ENCODE measurements around the gene GALNT7. TPM values are rescaled to one million over a fixed set of nuclear protein-coding genes. Genes with fewer than 3 reads are reported as not detected.
"Not testable (repeated sequence)": the region's sequence is repeated elsewhere in the genome, so short reads cannot be mapped to it uniquely, and the experiment has no call there.

Gene GALNT7
- total RNA-seq, 1 experiment from 2014 or later, result 22.1 TPM

DNA sequence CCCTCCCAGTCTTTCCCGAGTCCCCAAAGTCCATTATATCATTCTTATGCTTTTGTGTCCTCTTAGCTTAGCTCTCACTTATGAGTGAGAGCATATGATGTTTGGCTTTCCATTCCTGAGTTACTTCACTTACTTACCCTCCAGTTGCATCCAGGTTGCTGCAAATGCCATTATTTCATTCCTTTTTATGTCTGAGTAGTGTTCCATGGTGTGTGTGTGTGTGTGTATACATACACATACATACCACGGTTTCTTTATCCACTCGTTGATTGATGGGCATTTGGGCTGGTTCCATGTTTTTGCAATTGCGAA lies 50.5 kb downstream of the GALNT7 start:
- in situ Hi-C loops (cut with HindIII; ENCODE audit: low sequenced_read_pairs), result not testable (repeated sequence)

DNA sequence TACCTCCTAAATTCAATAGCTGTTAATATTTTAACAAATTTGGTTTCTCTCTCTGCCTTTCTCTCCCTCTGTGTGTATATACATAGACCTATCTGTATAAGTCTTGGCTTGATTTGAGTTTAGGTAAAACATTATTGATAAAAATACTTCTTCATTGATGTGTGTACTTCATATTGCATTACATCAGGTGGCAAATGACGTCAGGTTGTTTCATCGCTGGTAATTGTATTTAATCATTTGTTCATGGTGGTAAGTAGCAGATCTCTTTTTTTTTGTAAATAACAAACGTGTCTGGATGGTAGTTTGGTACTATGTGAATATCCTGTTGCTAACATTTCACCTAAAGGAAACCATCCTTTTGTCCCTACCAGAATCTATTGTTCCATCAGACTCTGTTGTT lies 55.1 kb downstream of the GALNT7 start:
- in situ Hi-C loops (cut with HindIII; ENCODE audit: low sequenced_read_pairs), result no loop called here
- DNase-seq (ENCODE audit: low spot score), result no peak

More for the DNA sequence above, 50.5 kb downstream of the GALNT7 start:
- not testable (repeated sequence) for DNase-seq (ENCODE audit: low spot score)

DNA sequence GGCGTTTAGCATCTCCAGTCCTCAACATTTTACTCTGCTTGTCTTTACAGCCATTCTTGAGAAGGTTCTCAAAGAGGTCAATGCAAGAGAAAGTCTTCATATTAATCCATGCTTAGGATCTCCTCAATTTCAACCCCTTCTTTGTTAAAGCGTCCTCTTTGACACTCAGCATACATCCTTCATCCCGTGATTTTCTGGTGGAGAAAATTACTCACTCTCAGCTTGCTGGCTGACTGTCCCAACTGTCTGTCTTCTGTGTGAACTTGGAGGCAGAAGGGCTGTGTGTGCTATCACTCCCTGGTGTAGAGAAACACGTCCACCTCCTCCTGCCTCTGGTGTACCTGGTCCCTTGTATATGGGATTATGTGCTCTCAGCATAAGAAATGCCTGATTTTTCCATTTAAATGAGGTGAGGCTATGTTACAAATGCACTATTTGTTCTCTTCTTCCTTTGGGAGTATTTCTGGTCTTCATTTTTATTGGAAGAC lies 57.8 kb downstream of the GALNT7 start:
- in situ Hi-C loops (cut with HindIII; ENCODE audit: low sequenced_read_pairs), result no loop called here
- DNase-seq (ENCODE audit: low spot score), result no peak

DNA sequence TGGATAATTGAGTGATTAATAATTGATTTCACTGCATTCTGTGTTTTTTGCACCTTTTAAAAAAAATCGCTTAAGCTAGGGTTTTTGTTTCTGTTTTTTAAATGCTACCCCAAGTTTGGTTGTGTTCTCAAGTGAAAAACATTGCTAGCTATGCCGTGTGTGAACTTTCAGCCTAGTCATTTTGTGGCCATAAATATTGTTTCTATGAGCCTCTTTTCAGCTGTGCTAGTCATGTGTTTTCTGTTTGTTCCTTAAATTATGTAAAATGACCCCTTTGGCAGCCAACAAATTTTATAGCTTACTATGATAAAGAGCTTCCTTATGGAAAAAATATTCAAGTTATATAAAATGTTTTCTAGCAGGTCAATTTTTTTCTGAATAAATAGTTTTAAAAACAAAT lies 59.1 kb downstream of the GALNT7 start:
- no peak for DNase-seq (ENCODE audit: low spot score)
- in situ Hi-C loops (cut with HindIII; ENCODE audit: low sequenced_read_pairs), result no loop called here

DNA sequence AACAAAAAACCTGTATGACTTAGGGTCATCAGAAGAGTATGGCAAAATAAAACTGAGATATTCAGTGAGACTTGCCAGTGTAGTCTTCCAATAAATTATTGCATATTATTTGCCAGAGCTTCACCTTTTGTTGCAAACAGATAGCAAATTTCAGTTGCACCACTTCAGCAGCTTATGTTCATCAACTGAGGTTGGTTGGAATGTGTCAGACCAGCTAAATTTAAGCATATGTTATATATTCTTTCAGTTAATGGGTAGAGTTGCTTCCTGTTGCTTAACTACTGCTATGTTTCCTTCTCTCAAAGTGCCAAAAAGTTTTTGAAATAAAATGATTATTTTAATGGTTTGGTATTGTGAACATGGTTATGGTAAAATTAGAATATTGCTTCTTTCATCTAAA lies 61.5 kb downstream of the GALNT7 start:
- in situ Hi-C loops (cut with HindIII; ENCODE audit: low sequenced_read_pairs), result no loop called here
- no peak for DNase-seq (ENCODE audit: low spot score)

DNA sequence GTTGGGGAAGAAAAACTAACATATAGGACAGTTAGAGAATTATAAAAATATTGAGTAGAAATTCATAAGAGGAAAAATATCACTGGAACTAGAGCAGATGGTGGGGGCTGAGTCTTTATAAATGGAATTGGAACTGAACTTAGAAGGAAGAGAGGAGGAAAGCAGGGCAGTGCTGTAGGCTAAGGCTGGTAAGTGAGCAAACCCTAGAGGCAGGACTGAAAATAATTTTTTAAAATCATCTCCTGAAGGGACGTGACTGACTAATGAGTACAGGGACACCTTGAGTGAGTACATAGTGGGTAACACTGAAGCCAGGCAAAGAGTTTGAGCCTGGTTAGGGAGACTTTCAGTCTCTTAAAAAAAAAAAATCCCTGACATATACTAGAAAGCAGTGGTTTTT lies 63.3 kb downstream of the GALNT7 start:
- peak; percentile 85 for DNase-seq (ENCODE audit: low spot score)
- in situ Hi-C loops (cut with HindIII; ENCODE audit: low sequenced_read_pairs), result no loop called here

DNA sequence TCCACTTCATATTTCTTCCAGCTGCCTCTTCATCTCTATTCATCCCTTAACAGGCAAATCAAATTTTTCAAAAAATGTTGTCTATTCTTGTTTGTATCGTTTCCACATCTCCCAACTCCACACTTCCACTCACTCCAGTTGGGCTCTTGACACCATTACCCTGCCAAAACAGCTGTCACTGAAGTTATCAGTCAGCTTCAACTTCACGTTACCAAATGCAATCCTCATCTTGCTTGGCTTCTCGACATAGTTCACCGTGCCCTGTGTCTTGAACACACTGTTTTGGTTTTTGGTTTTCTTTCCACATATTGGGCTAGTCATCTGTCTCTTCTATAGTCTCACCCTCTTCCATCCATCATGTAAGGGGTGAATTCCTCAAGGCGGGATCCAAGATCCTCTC lies 65.2 kb downstream of the GALNT7 start:
- no peak for DNase-seq (ENCODE audit: low spot score)
- in situ Hi-C loops (cut with HindIII; ENCODE audit: low sequenced_read_pairs), result no loop called here

DNA sequence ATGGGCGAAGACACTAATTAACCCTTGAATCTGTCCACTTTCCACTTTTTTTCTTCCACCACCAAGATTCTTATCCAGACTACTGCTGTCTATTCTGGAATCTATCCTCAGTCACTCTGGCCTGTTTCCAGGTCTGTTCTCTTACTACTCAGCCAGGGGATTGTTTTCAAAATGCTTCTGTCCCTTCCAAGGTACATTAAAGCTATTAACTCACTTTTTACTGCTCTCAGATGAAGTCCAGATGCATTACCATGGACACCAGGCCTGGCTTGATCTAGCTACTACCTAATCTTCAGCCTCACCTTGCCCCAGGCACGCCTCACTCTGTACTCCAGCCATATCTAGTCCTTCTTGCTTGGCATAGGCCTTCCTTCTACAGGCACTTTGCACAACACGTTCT lies 66.4 kb downstream of the GALNT7 start:
- peak; percentile 54 for DNase-seq (ENCODE audit: low spot score)
- in situ Hi-C loops (cut with HindIII; ENCODE audit: low sequenced_read_pairs), result no loop called here

DNA sequence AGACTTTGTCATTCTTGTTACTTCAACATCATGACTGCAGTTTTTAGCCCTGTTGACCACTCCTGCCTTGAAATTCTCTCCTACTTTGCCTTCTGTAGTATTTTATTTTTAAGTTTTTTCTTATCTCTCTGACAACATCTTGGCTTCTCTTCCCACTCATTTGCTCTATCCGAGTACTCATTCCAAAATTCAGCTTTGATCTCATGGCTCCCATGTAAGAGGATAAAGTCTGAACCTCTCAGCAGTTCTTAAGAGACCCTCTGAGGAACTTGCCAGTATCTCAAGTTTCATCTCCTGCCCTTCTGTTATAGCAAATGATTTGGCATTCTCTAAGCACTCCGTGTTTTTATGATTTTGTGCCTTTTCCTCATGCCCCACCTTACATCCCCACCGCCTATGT lies 67.7 kb downstream of the GALNT7 start:
- in situ Hi-C loops (cut with HindIII; ENCODE audit: low sequenced_read_pairs), result no loop called here
- DNase-seq (ENCODE audit: low spot score), result no peak

DNA sequence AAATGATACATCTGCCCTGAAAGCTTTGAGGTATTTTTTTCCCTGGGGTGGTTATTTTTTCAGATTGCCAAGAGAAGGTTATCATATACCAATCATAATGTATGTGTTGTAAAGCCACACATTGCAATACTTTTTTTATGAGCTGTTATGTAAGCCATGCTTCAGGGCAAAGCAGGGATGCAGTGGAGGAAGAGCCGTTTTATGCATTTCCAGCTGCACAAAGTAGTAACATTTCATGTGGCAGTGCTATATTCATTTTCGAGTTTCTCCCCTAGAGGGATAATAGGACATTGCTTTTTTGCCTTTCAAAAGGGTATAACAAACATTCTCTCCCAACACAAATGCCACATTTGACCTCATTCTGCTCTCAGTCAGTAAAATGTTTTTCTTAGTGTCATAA lies 68.5 kb downstream of the GALNT7 start:
- DNase-seq (ENCODE audit: low spot score), result peak; percentile 56
- in situ Hi-C loops (cut with HindIII; ENCODE audit: low sequenced_read_pairs), result no loop called here

DNA sequence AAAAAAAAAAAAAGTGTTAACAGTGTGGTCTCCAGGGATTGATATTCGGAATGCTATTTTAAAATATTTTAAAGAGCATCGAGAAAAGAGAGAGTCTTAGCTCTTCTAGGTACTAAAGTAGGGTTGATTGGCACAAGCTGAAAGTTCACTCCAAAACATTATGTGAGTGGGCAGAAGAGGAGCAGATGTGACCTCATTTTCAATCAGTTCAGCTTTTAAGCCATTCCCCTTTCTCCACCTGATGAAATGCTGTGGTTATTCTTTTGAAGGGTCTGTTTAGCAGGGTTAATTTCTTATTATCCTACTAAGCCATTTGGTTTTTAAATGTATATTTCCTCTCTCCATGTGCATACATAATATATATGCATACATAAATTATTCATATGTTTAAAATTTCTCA lies 69.2 kb downstream of the GALNT7 start:
- DNase-seq (ENCODE audit: low spot score), result peak; percentile 82
- in situ Hi-C loops (cut with HindIII; ENCODE audit: low sequenced_read_pairs), result no loop called here

DNA sequence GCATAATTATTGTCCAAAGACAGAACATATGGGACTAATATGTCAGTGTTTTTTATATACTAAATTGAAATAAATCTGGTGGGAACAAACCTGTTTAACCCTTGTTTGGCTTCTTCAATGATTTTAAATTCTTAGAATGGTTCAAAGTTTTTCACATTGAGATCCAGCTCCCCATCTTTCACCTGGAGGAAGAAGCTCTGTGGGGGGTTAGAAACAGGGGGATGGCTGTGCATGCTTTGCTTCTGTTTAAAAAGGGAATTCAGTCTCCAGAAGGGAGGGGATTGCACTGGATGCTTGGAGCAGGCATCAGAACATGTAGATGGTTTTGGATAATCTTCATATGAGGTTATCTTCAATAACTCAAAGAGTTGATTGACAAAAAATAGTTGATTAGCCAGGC lies 72.1 kb downstream of the GALNT7 start:
- in situ Hi-C loops (cut with HindIII; ENCODE audit: low sequenced_read_pairs), result no loop called here

DNA sequence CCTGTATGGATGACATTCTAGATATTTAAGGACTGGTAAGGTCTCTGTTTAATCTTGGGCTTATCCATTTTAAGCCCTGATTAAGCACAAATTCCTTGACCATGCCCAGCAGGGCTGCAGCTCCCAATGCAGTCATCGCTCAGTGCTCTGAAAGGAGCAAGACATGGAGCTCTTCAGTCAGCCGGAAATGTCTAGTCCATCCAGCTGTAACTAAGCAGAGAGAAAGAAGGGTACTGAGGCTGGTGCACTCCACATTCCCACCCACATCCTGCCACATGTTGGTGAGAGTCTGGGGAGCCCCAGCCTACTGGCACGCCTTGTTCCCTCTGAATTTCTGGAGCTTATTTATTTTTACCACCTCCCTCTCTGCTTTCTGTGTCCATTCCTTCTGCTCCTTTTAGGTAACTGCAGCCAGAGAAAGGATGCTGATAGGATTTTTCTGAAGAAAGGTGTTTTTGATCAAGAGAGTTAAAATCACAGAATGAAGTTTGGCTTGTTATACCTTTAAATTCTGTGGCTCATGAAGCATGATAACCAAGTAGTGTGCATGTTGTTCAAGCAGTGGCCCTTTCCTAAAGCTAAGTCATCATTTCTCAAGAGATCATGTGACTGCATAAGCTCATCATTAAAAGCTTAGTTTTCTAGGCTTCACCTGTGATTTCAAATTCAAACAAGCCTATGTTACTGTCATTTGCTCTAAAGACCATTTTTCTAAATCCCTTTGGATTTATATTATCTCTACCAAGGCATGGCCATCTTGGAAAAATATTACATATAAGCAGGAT lies 74.0 kb downstream of the GALNT7 start:
- in situ Hi-C loops (cut with HindIII; ENCODE audit: low sequenced_read_pairs), result no loop called here
- DNase-seq (ENCODE audit: low spot score), result no peak

More for the DNA sequence above, 72.1 kb downstream of the GALNT7 start:
- DNase-seq (ENCODE audit: low spot score), result no peak

DNA sequence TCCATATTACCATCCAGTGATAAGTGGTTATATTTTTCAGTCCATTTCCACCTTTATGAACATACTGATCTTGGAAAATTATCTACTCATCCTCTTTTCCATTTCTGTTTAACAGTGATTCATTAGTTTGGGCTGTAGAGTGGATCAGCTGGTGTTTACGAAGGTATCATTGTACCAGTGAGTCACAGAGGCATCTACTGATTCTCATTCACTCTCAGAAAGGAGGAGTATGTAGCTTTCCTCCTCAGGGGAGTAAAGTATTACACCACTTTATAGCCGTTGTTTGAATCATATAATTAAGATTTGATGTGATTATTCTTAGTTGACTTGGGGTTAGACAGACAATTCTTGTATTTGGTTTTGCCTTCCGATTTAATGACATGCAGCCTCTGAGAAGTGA lies 74.7 kb downstream of the GALNT7 start:
- in situ Hi-C loops (cut with HindIII; ENCODE audit: low sequenced_read_pairs), result no loop called here
- DNase-seq (ENCODE audit: low spot score), result no peak

DNA sequence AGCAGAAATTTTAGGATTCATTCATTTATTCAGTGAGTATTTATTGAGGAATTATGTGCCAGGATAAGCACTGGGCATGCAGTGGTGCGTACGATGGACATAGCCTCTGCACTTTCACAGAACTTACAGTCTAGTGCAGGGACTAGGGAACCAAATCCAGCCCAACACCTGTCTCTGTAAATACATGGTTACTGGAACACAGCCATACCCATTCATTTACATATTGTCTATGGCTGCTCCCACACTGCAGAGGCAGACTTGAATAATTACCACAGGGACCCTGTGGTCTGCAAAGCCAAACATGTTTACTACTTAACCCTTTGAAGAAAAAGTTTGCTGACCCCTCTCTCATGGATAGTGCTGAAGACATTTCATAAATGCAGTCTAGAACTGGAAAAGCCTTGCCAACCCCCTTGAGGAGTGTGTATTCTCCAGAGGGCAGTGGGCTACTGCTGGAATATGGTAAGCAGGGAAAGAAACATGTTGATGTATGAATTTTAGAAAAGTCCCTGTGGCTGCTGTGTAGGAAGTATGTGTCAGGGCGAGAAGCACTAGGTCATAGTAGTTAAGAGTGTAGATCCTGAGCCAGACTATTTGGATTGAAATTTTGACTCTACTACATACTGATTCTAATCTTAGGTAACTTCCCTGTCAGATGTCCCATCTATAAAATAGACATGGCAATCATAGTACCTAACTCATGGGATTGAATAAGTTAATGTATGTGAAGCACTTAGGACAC lies 75.5 kb downstream of the GALNT7 start:
- in situ Hi-C loops (cut with HindIII; ENCODE audit: low sequenced_read_pairs), result no loop called here
- DNase-seq (ENCODE audit: low spot score), result no peak

DNA sequence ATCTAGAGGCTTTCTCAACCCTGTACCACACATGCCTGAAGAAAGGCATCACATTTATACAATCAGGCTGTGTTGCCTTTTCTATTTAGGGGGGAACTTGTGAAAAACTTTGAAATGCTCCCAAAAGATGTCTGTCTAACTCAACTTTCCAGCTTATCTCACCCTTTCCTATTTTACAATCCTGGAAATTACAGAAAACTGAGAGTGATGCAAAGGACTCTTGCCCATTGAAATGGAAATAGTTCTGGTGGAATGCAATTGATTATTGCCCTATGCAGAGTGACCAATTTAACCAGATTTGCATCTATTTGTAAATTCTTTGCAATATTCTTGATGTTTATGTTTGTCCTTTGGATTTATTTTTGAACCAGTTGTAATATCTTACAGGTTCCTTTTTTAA lies 77.3 kb downstream of the GALNT7 start:
- no peak for DNase-seq (ENCODE audit: low spot score)
- in situ Hi-C loops (cut with HindIII; ENCODE audit: low sequenced_read_pairs), result no loop called here

DNA sequence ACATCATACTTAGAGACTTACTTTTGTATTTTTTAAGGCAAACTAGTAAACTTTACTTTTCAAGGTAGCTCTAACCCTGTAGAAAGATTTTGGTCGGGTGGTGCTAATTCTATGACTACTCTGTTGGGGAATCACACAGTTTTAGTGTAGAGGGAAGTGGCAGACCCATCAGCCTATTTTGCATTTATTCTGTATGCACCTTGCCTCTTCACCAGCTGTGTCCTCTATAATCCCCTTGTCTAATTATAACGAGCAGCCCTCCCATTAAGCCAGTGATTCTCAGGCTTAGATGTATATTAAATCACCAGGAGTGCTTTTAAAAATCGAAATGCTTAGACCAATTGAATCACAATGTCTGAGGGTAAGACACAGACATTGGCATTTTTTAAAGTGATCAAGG lies 78.1 kb downstream of the GALNT7 start:
- in situ Hi-C loops (cut with HindIII; ENCODE audit: low sequenced_read_pairs), result no loop called here
- DNase-seq (ENCODE audit: low spot score), result peak; percentile 42

DNA sequence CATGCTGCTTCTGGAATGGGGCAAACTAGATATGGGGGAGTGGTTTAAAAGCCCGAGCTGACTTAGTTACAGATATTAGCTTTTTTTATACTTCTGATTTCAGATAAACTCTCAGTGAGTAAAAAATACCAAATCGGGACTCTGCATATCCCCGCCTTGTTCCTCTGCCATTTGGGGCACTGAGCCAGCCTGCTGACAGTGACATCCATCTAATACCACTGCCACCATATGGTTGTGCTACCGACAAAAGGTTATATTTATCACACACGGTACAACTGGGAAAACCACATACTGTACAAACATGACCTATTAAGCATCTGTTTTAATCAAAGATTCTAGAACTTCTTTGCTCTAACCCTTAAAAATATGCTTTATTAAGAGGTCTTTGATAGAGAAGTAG lies 78.7 kb downstream of the GALNT7 start:
- in situ Hi-C loops (cut with HindIII; ENCODE audit: low sequenced_read_pairs), result no loop called here
- DNase-seq (ENCODE audit: low spot score), result peak; percentile 97

DNA sequence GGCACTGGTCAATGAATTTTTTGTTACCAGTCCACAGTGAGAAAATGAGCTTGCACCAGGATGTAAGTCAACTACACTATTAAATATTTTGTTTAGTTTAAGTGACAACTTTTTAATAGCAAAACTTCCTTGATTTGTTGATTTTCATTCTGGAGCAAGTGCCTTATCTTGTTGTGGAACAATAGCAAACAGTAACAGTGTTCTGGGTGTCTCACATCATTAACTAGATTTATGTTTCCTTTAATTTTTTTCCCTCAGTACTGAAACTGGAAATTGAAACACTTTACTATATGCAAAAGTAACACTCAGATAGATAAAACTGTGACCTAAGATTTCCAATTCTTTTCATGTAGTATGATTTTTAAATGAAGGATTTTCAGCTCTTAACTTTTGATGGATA lies 80.1 kb downstream of the GALNT7 start:
- in situ Hi-C loops (cut with HindIII; ENCODE audit: low sequenced_read_pairs), result no loop called here
- DNase-seq (ENCODE audit: low spot score), result no peak

DNA sequence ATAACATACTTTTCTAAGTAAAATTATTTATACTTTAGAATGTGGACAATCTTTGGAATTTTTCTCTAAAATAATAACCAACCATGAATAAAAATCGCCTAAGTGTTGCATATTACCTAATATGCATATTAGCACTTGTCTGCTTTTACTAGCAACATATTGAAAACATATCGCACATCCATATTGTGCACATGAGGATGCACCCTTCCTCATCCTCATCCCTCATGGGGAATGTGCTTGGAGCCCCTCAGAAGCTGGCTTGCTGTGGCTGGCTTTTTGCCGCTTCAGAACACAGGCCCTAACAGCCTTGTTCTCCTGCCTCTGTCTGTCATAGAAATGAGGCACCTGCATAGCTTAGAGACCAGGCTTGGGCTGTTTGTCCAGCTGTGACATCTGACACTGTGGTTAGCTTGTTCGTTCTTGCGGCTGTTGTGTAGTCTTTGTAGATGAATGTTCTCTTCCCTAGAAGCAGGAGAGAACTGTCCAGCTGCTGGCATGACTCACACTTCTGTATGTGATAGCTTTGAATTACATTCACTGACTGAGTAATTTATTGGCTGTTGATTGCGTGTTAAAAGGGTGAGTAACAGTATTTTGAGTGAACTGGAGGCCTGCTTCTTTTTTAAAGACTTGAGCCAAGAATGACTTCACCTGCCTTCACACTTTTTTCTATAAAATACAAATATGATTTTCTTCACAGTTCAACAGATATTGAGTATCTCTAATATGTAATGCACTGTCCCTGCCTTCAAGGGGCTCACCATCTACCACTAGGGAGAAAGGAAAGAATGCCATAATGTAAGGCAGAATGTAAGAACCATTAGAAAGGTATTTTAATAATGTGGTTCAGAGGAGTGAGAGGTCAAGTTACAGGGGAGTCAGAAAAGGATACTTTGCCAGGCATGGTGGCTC lies 83.7 kb downstream of the GALNT7 start:
- no peak for DNase-seq (ENCODE audit: low spot score)
- in situ Hi-C loops (cut with HindIII; ENCODE audit: low sequenced_read_pairs), result no loop called here

Measured in G401 (cell line).